ENCODE results near the gene MAML3.

The MAML3 gene

GRCh38 chr4:140123666-140124377 is 30.2 kb downstream of the MAML3 start:
- no peak for DNase-seq

GRCh38 chr4:140122891-140123290 is 31.1 kb downstream of the MAML3 start:
- peak; percentile 38 for DNase-seq

GRCh38 chr4:140121646-140122045 is 32.3 kb downstream of the MAML3 start:
- no peak for DNase-seq

- DNase-seq, result no peak
Observed at GRCh38 chr4:140118931-140119640, 34.9 kb downstream of the MAML3 start.

- DNase-seq, result no peak
Observed at GRCh38 chr4:140117947-140118346, 36.0 kb downstream of the MAML3 start.

GRCh38 chr4:140116442-140117104 is 37.4 kb downstream of the MAML3 start:
- no peak for DNase-seq

- DNase-seq, result no peak
Observed at GRCh38 chr4:140115140-140115539, 38.8 kb downstream of the MAML3 start.

- no peak for DNase-seq
Observed at GRCh38 chr4:140113653-140114052, 40.3 kb downstream of the MAML3 start.

- DNase-seq, result no peak
Observed at GRCh38 chr4:140112576-140112975, 41.4 kb downstream of the MAML3 start.

GRCh38 chr4:140111256-140111655 is 42.7 kb downstream of the MAML3 start:
- no peak for DNase-seq

- no peak for DNase-seq
Observed at GRCh38 chr4:140110542-140111215, 43.3 kb downstream of the MAML3 start.

- no peak for DNase-seq
Observed at GRCh38 chr4:140109737-140110136, 44.2 kb downstream of the MAML3 start.

GRCh38 chr4:140109292-140109691 is 44.7 kb downstream of the MAML3 start:
- DNase-seq, result no peak

- DNase-seq, result no peak
Observed at GRCh38 chr4:140108713-140109230, 45.2 kb downstream of the MAML3 start.

GRCh38 chr4:140108243-140108642 is 45.7 kb downstream of the MAML3 start:
- no peak for DNase-seq

- no peak for DNase-seq
Observed at GRCh38 chr4:140106289-140106844, 47.6 kb downstream of the MAML3 start.

GRCh38 chr4:140105436-140105835 is 48.5 kb downstream of the MAML3 start:
- no peak for DNase-seq

- peak; percentile 36 for DNase-seq
Observed at GRCh38 chr4:140103676-140104075, 50.3 kb downstream of the MAML3 start.

GRCh38 chr4:140102421-140102820 is 51.6 kb downstream of the MAML3 start:
- DNase-seq, result peak; percentile 92

- no peak for DNase-seq
Observed at GRCh38 chr4:140100771-140101170, 53.2 kb downstream of the MAML3 start.

GRCh38 chr4:140099983-140100382 is 54.0 kb downstream of the MAML3 start:
- peak; percentile 38 for DNase-seq

- no peak for DNase-seq
Observed at GRCh38 chr4:140098455-140099160, 55.4 kb downstream of the MAML3 start.
